ENCODE measurements around the gene TMEM175. TPM values are rescaled to one million over a fixed set of nuclear protein-coding genes. Genes with fewer than 3 reads are reported as not detected.

Gene TMEM175
- total RNA-seq, 1 donor from 2014 or later = 28.0 TPM

DNA sequence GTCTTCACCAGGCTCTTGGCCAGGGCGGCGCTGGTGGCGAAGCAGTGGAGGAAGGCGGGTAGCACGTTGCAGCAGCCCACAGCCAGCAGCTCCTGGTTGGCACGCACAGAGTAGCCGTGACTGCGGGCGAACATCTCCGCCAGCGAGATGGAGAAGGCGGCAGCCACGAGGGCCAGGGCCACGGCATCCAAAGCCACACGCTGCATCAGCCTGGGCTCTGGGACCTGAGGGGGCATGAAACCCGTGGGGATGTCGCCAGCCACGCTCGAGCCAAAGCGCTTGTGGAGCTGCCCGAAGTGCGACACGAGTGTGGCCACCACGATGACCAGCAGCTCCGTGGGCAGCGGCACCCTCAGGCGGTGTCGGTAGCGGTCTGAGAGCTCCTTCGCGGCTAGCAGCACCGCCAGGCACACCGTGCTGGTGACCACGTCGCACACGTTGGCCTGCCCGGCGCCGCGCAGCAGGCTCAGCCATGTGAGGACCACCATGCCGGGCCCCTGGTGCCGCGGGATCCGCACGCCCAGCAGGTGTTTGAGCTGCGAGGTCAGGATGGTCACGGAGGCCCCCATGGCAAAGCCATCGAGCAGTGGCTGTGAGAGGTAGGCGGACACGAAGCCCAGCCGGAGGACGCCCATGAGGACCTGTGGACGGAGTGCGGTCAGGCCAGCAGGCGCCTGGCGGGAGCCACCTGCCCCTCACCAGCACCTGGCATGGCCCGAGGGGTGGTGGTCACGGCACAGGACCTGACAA lies 57.6 kb downstream of the TMEM175 start:
- Mint-ChIP-seq H3K4me1 (peaks cover 17% of the 10 kb centered on the region), H3K36me3 (no peaks in the 10 kb centered on the region)

DNA sequence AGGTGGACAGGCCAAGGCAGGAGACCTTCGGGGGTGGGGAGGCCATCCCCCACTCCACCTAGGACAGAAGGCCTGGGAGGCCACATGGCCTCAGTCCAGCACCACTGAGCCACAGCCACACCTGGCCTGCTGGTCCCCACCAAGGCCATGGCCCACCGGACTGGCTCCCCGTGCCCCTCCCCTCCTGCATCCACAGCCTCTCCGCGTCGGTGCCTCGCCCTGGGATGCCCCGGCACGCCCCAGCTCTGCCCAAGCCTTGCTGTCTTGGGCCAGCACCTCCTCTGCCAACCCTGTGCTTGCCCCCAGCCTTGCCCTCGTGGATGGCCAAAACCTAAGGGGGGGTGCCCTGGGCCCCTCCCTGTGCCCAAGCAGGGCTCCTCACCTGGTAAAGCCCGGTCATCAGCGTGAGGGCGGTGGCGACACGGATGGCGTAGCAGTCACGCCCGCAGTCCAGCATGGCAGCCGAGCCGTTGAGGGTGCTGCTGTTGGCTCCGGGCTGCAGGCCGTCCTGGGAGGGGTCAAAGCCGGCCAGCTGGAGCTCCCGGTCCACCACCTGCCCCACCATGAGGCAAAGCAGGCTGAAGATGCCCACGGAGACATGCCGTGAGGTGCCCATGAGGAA lies 58.6 kb downstream of the TMEM175 start:
- no peak overlapping the region for H3K4me3 Mint-ChIP-seq
- no peaks in the 10 kb centered on the region for H3K36me3 Mint-ChIP-seq
- H3K4me1 Mint-ChIP-seq = peaks cover 9% of the 10 kb centered on the region
- H3K27ac Mint-ChIP-seq = no peak overlapping the region
- peaks cover 7% of the 10 kb centered on the region for H3K27me3 Mint-ChIP-seq (ENCODE audit: low read depth)
- TF ChIP-seq, protein P1, sequence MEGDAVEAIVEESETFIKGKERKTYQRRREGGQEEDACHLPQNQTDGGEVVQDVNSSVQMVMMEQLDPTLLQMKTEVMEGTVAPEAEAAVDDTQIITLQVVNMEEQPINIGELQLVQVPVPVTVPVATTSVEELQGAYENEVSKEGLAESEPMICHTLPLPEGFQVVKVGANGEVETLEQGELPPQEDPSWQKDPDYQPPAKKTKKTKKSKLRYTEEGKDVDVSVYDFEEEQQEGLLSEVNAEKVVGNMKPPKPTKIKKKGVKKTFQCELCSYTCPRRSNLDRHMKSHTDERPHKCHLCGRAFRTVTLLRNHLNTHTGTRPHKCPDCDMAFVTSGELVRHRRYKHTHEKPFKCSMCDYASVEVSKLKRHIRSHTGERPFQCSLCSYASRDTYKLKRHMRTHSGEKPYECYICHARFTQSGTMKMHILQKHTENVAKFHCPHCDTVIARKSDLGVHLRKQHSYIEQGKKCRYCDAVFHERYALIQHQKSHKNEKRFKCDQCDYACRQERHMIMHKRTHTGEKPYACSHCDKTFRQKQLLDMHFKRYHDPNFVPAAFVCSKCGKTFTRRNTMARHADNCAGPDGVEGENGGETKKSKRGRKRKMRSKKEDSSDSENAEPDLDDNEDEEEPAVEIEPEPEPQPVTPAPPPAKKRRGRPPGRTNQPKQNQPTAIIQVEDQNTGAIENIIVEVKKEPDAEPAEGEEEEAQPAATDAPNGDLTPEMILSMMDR (IDR thresholded peaks at IDR 0.05; ENCODE audit: unreplicated experiment) = no peak
- H3K9me3 Mint-ChIP-seq = no peaks in the 10 kb centered on the region
- no peak for DNase-seq (ENCODE audit: low spot score in 2 of 2, unreplicated experiment in 2 of 2)

More for the DNA sequence above, 57.6 kb downstream of the TMEM175 start:
- no peak for DNase-seq (ENCODE audit: low spot score in 2 of 2, unreplicated experiment in 2 of 2)
- no peak overlapping the region for H3K27ac Mint-ChIP-seq
- H3K4me3 Mint-ChIP-seq = no peak overlapping the region
- no peaks in the 10 kb centered on the region for H3K9me3 Mint-ChIP-seq
- TF ChIP-seq, protein P1 (IDR thresholded peaks at IDR 0.05; ENCODE audit: unreplicated experiment) = no peak
- no peaks in the 10 kb centered on the region for H3K27me3 Mint-ChIP-seq (ENCODE audit: low read depth)

- TF ChIP-seq, protein P1 (IDR thresholded peaks at IDR 0.05; ENCODE audit: unreplicated experiment) = no peak
- Mint-ChIP-seq H3K27me3 (ENCODE audit: low read depth) (peaks cover 15% of the 10 kb centered on the region), H3K4me1 (peaks cover 2% of the 10 kb centered on the region), H3K4me3 (no peak overlapping the region), H3K9me3 (no peaks in the 10 kb centered on the region), H3K27ac (no peak overlapping the region), H3K36me3 (no peaks in the 10 kb centered on the region)
- no peak for DNase-seq (ENCODE audit: low spot score in 2 of 2, unreplicated experiment in 2 of 2)
Observed at GRCh38 chr4:991451-992296, 59.4 kb downstream of the TMEM175 start.

DNA sequence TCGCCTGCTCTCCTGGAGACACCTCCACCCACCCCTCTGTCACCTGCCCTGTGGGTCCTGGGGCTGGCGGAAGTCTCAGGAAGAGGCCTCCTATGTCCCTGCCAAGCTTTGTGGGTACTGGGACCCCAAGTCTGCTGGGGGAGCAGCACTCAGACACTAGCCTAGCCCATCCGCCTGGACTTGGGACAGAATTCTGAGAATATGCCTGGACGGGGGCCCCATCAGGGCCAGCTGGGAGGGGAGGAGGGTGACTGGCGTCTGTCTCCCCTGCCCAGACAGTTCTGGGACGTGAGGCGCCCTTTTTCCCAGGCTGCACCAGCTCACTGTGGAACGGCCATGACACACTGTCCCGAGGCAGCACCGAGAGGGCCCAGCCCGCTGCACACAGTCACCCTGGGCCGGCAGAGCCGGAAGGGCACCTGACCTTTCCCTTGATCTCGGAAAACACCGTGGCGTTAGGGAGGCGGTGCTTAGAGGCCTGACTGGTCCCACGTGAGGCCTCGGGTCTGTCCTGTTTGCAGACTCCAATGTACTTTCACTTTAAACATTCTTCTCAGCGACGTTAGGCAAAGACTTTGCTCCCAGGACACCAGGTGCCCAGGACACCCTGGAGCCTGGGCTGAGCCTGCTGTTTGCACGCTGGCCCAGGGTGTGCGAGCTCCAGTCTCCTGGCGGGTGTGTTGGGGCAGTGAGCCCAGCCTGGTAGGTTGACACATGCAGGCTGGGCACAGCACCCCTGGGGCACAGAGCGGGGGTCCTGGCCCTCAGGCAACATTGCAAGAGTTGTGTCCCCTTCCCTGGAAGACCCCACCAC lies 60.2 kb downstream of the TMEM175 start:
- Mint-ChIP-seq H3K27me3 (ENCODE audit: low read depth) (peaks cover 19% of the 10 kb centered on the region), H3K36me3 (no peaks in the 10 kb centered on the region), H3K4me3 (no peak overlapping the region), H3K4me1 (peaks cover under 1% of the 10 kb centered on the region), H3K27ac (no peak overlapping the region), H3K9me3 (no peaks in the 10 kb centered on the region)
- no peak for DNase-seq (ENCODE audit: low spot score in 2 of 2, unreplicated experiment in 2 of 2)
- TF ChIP-seq, protein P1 (IDR thresholded peaks at IDR 0.05; ENCODE audit: unreplicated experiment) = no peak

All from mesothelial cell of epicardium (in vitro differentiated cells).